ENCODE data around the gene IKZF1. TPM values are rescaled to one million over a fixed set of nuclear protein-coding genes. Genes with fewer than 3 reads are reported as not detected.

Gene IKZF1
- total RNA-seq, 1 donor from 2014 or later = 2.1 TPM

- no peak overlapping the region for H3K4me3 ChIP-seq (ENCODE audit: low read length in 3 of 3)
- no peak overlapping the region for H3K27ac ChIP-seq (ENCODE audit: low read depth, low read length)
- no peaks in the 10 kb centered on the region for H3K27me3 ChIP-seq (ENCODE audit: control insufficient read depth in 3 of 3, insufficient read depth in 3 of 3, low read length in 3 of 3)
- no peaks in the 10 kb centered on the region for H3K4me1 ChIP-seq (ENCODE audit: control insufficient read depth in 3 of 3, insufficient read depth in 3 of 3, low read length in 3 of 3)
- no peaks in the 10 kb centered on the region for H3K36me3 ChIP-seq (ENCODE audit: control insufficient read depth in 3 of 3, insufficient read depth in 3 of 3, low read length in 3 of 3)
- H3K9me3 ChIP-seq (ENCODE audit: control insufficient read depth in 3 of 3, low read length in 3 of 3) = no peaks in the 10 kb centered on the region
- no peak overlapping the region for H3K9ac ChIP-seq (ENCODE audit: low read depth in 1 of 3, low read length in 3 of 3)
Measured at GRCh38 chr7:50418526-50419290, 114.2 kb downstream of the IKZF1 start.

DNA sequence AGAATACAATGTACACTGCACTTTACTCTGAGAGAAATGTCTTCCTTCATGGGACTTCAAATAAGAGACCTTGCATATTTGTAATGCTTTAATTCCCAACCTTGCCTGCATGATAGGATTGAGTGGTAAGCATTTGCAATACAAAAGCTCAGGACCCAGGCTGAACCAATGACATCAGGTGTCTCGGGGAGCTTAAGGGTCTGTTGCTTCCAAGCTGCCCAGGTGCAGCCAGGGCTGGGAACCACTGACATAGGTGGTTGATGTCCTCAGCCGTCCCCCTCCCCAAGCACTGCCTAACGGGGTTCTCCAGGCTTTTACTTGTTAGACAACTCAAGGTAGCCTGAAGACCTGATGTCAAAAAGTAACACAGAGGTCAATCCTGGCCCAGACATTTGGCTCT, 116.5 kb downstream of the IKZF1 start:
- Histone ChIP-seq H3K27ac (ENCODE audit: low read depth, low read length) (no peak overlapping the region), H3K9me3 (ENCODE audit: control insufficient read depth in 3 of 3, low read length in 3 of 3) (no peaks in the 10 kb centered on the region), H3K4me1 (ENCODE audit: control insufficient read depth in 3 of 3, insufficient read depth in 3 of 3, low read length in 3 of 3) (no peaks in the 10 kb centered on the region), H3K9ac (ENCODE audit: low read depth in 1 of 3, low read length in 3 of 3) (no peak overlapping the region), H3K36me3 (ENCODE audit: control insufficient read depth in 3 of 3, insufficient read depth in 3 of 3, low read length in 3 of 3) (no peaks in the 10 kb centered on the region), H3K27me3 (ENCODE audit: control insufficient read depth in 3 of 3, insufficient read depth in 3 of 3, low read length in 3 of 3) (no peaks in the 10 kb centered on the region), H3K4me3 (ENCODE audit: low read length in 3 of 3) (no peak overlapping the region)

- Histone ChIP-seq H3K4me1 (ENCODE audit: control insufficient read depth in 3 of 3, insufficient read depth in 3 of 3, low read length in 3 of 3) (no peaks in the 10 kb centered on the region), H3K36me3 (ENCODE audit: control insufficient read depth in 3 of 3, insufficient read depth in 3 of 3, low read length in 3 of 3) (no peaks in the 10 kb centered on the region), H3K4me3 (ENCODE audit: low read length in 3 of 3) (no peak overlapping the region), H3K9me3 (ENCODE audit: control insufficient read depth in 3 of 3, low read length in 3 of 3) (no peaks in the 10 kb centered on the region), H3K27me3 (ENCODE audit: control insufficient read depth in 3 of 3, insufficient read depth in 3 of 3, low read length in 3 of 3) (no peaks in the 10 kb centered on the region), H3K9ac (ENCODE audit: low read depth in 1 of 3, low read length in 3 of 3) (no peak overlapping the region), H3K27ac (ENCODE audit: low read depth, low read length) (no peak overlapping the region)
Measured at GRCh38 chr7:50422858-50423257, 118.3 kb downstream of the IKZF1 start.

DNA sequence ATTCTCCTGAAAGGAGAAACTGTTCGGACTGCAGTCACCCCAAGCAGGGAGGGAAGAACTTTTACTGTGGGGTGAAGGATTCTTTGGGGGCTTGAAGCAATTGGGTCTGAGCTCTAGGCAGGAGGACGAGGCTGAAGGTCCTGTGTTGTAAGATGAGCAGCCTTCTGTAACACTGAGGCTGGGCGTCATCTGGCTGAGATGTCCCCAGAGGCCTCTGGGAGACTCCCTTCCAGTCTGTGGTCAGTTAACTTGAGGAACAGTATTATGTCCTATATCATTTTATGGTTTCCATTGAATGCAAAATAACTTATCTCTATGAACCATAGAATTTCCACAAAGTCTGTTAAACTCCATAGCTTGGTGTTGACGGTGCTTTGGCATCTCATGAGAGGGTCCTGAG, 119.3 kb downstream of the IKZF1 start:
- Histone ChIP-seq H3K4me1 (ENCODE audit: control insufficient read depth in 3 of 3, insufficient read depth in 3 of 3, low read length in 3 of 3) (no peaks in the 10 kb centered on the region), H3K9ac (ENCODE audit: low read depth in 1 of 3, low read length in 3 of 3) (no peak overlapping the region), H3K27me3 (ENCODE audit: control insufficient read depth in 3 of 3, insufficient read depth in 3 of 3, low read length in 3 of 3) (no peaks in the 10 kb centered on the region), H3K36me3 (ENCODE audit: control insufficient read depth in 3 of 3, insufficient read depth in 3 of 3, low read length in 3 of 3) (no peaks in the 10 kb centered on the region), H3K9me3 (ENCODE audit: control insufficient read depth in 3 of 3, low read length in 3 of 3) (no peaks in the 10 kb centered on the region), H3K4me3 (ENCODE audit: low read length in 3 of 3) (no peak overlapping the region), H3K27ac (ENCODE audit: low read depth, low read length) (no peak overlapping the region)

GRCh38 chr7:50425318-50425717, 120.8 kb downstream of the IKZF1 start:
- Histone ChIP-seq H3K36me3 (ENCODE audit: control insufficient read depth in 3 of 3, insufficient read depth in 3 of 3, low read length in 3 of 3) (no peaks in the 10 kb centered on the region), H3K9ac (ENCODE audit: low read depth in 1 of 3, low read length in 3 of 3) (no peak overlapping the region), H3K4me3 (ENCODE audit: low read length in 3 of 3) (no peak overlapping the region), H3K9me3 (ENCODE audit: control insufficient read depth in 3 of 3, low read length in 3 of 3) (no peaks in the 10 kb centered on the region), H3K27me3 (ENCODE audit: control insufficient read depth in 3 of 3, insufficient read depth in 3 of 3, low read length in 3 of 3) (no peaks in the 10 kb centered on the region), H3K4me1 (ENCODE audit: control insufficient read depth in 3 of 3, insufficient read depth in 3 of 3, low read length in 3 of 3) (no peaks in the 10 kb centered on the region), H3K27ac (ENCODE audit: low read depth, low read length) (no peak overlapping the region)

GRCh38 chr7:50426280-50427045, 121.9 kb downstream of the IKZF1 start:
- H3K36me3 ChIP-seq (ENCODE audit: control insufficient read depth in 3 of 3, insufficient read depth in 3 of 3, low read length in 3 of 3) = no peaks in the 10 kb centered on the region
- H3K9ac ChIP-seq (ENCODE audit: low read depth in 1 of 3, low read length in 3 of 3) = no peak overlapping the region
- no peak overlapping the region for H3K27ac ChIP-seq (ENCODE audit: low read depth, low read length)
- H3K4me1 ChIP-seq (ENCODE audit: control insufficient read depth in 3 of 3, insufficient read depth in 3 of 3, low read length in 3 of 3) = no peaks in the 10 kb centered on the region
- H3K4me3 ChIP-seq (ENCODE audit: low read length in 3 of 3) = no peak overlapping the region
- no peaks in the 10 kb centered on the region for H3K9me3 ChIP-seq (ENCODE audit: control insufficient read depth in 3 of 3, low read length in 3 of 3)
- H3K27me3 ChIP-seq (ENCODE audit: control insufficient read depth in 3 of 3, insufficient read depth in 3 of 3, low read length in 3 of 3) = no peaks in the 10 kb centered on the region

DNA sequence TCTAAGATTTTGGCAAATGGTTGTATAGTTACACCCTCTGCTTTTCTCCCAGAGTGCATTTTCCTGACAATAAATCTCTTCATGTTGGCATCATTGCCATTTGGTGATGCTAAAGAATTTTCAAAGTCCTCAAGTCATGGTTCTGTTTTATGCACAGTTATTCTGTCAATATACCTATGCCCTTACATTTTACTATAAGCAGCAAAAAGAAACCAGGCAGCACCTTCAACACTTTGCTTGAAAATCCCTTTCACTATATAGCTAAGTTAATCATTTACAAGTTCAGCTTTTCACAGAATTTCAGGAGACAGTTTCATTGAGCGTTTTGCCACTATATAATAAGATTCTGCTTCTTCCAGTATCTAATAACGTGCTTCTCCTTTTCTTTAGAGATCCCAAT, 123.0 kb downstream of the IKZF1 start:
- Histone ChIP-seq H3K4me1 (ENCODE audit: control insufficient read depth in 3 of 3, insufficient read depth in 3 of 3, low read length in 3 of 3) (no peaks in the 10 kb centered on the region), H3K9ac (ENCODE audit: low read depth in 1 of 3, low read length in 3 of 3) (no peak overlapping the region), H3K4me3 (ENCODE audit: low read length in 3 of 3) (no peak overlapping the region), H3K36me3 (ENCODE audit: control insufficient read depth in 3 of 3, insufficient read depth in 3 of 3, low read length in 3 of 3) (no peaks in the 10 kb centered on the region), H3K27ac (ENCODE audit: low read depth, low read length) (no peak overlapping the region), H3K9me3 (ENCODE audit: control insufficient read depth in 3 of 3, low read length in 3 of 3) (no peaks in the 10 kb centered on the region), H3K27me3 (ENCODE audit: control insufficient read depth in 3 of 3, insufficient read depth in 3 of 3, low read length in 3 of 3) (no peaks in the 10 kb centered on the region)

- no peaks in the 10 kb centered on the region for H3K9me3 ChIP-seq (ENCODE audit: control insufficient read depth in 3 of 3, low read length in 3 of 3)
- H3K4me3 ChIP-seq (ENCODE audit: low read length in 3 of 3) = no peak overlapping the region
- no peak overlapping the region for H3K9ac ChIP-seq (ENCODE audit: low read depth in 1 of 3, low read length in 3 of 3)
- no peaks in the 10 kb centered on the region for H3K36me3 ChIP-seq (ENCODE audit: control insufficient read depth in 3 of 3, insufficient read depth in 3 of 3, low read length in 3 of 3)
- H3K27ac ChIP-seq (ENCODE audit: low read depth, low read length) = no peak overlapping the region
- H3K27me3 ChIP-seq (ENCODE audit: control insufficient read depth in 3 of 3, insufficient read depth in 3 of 3, low read length in 3 of 3) = no peaks in the 10 kb centered on the region
- no peaks in the 10 kb centered on the region for H3K4me1 ChIP-seq (ENCODE audit: control insufficient read depth in 3 of 3, insufficient read depth in 3 of 3, low read length in 3 of 3)
Measured at GRCh38 chr7:50428911-50429310, 124.4 kb downstream of the IKZF1 start.

GRCh38 chr7:50431316-50431715, 126.8 kb downstream of the IKZF1 start:
- Histone ChIP-seq H3K4me3 (ENCODE audit: low read length in 3 of 3) (no peak overlapping the region), H3K27me3 (ENCODE audit: control insufficient read depth in 3 of 3, insufficient read depth in 3 of 3, low read length in 3 of 3) (no peaks in the 10 kb centered on the region), H3K9me3 (ENCODE audit: control insufficient read depth in 3 of 3, low read length in 3 of 3) (no peaks in the 10 kb centered on the region), H3K27ac (ENCODE audit: low read depth, low read length) (no peak overlapping the region), H3K36me3 (ENCODE audit: control insufficient read depth in 3 of 3, insufficient read depth in 3 of 3, low read length in 3 of 3) (no peaks in the 10 kb centered on the region), H3K9ac (ENCODE audit: low read depth in 1 of 3, low read length in 3 of 3) (no peak overlapping the region), H3K4me1 (ENCODE audit: control insufficient read depth in 3 of 3, insufficient read depth in 3 of 3, low read length in 3 of 3) (no peaks in the 10 kb centered on the region)

DNA sequence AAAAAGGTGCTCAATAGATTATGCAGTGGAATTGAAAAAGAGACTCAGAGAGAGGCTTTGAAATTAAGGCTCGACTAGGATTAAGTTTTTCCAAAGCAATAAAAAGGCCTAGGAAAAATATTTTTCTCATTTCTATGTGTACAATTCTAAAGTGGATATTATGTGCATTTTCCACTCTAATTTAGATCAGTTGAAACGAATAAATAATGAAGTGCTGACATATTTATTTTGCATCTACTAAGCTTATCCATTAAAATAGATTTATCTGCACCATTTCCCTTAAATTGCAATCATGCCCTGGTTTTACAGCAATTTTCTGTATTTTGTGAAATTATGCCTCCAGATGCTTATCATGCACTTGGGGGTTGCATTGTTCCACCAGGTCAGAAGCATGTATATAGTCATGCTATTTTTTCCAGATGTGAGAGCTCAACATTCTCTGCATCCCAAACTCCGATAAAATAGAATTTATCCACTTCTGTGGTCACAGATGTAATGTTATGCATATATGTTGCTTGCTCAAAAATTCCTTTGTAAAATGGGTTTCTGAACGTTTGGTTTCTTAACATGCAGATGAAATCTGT, 127.3 kb downstream of the IKZF1 start:
- no peaks in the 10 kb centered on the region for H3K36me3 ChIP-seq (ENCODE audit: control insufficient read depth in 3 of 3, insufficient read depth in 3 of 3, low read length in 3 of 3)
- no peak overlapping the region for H3K9ac ChIP-seq (ENCODE audit: low read depth in 1 of 3, low read length in 3 of 3)
- no peaks in the 10 kb centered on the region for H3K4me1 ChIP-seq (ENCODE audit: control insufficient read depth in 3 of 3, insufficient read depth in 3 of 3, low read length in 3 of 3)
- H3K27ac ChIP-seq (ENCODE audit: low read depth, low read length) = no peak overlapping the region
- no peak overlapping the region for H3K4me3 ChIP-seq (ENCODE audit: low read length in 3 of 3)
- H3K9me3 ChIP-seq (ENCODE audit: control insufficient read depth in 3 of 3, low read length in 3 of 3) = no peaks in the 10 kb centered on the region
- H3K27me3 ChIP-seq (ENCODE audit: control insufficient read depth in 3 of 3, insufficient read depth in 3 of 3, low read length in 3 of 3) = no peaks in the 10 kb centered on the region
